Measurements from ENCODE around the gene NDUFB8. TPM values are rescaled to one million over a fixed set of nuclear protein-coding genes. Genes with fewer than 3 reads are reported as not detected.

Gene NDUFB8
- total RNA-seq, 6 experiments from 2014 or later: 93.6 to 125 (median 99.3) TPM

DNA sequence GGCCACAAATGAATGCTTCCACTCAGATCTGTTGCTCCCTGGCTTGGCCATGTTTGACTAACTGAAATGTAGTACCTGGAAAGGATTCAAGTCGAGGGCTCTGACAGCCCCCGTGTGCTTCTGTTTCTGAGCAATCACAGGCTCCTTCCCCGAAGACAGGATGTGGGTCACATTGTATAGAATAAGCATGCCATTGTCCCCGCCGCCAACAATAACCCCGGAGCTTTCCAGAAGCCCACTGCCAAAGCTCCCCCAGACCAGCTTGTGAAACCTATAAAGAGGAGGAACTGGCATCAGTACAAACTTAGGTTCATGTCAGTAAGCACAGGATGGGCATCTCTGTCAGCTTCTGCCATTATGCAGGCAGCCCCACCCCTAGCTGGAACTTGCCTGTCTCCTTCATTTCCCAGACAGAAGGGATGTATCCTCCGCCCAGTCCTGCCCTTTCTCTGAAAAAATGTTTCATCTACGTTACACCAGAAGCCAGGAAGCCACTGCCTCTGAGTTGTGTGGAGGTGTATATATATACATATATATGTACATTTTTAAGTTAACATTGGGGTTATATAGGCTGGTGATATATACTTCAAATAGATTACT lies 20.3 kb downstream of the NDUFB8 start:
- Histone ChIP-seq H3K9me3 (no peaks in the 10 kb centered on the region), H3K4me1 (no peaks in the 10 kb centered on the region), H3K27me3 (no peaks in the 10 kb centered on the region), H3K4me3 (no peak overlapping the region), H3K27ac (no peak overlapping the region), H3K36me3 (no peaks in the 10 kb centered on the region)
- no peak for DNase-seq
- TF ChIP-seq, protein P1, sequence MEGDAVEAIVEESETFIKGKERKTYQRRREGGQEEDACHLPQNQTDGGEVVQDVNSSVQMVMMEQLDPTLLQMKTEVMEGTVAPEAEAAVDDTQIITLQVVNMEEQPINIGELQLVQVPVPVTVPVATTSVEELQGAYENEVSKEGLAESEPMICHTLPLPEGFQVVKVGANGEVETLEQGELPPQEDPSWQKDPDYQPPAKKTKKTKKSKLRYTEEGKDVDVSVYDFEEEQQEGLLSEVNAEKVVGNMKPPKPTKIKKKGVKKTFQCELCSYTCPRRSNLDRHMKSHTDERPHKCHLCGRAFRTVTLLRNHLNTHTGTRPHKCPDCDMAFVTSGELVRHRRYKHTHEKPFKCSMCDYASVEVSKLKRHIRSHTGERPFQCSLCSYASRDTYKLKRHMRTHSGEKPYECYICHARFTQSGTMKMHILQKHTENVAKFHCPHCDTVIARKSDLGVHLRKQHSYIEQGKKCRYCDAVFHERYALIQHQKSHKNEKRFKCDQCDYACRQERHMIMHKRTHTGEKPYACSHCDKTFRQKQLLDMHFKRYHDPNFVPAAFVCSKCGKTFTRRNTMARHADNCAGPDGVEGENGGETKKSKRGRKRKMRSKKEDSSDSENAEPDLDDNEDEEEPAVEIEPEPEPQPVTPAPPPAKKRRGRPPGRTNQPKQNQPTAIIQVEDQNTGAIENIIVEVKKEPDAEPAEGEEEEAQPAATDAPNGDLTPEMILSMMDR (IDR thresholded peaks at IDR 0.05): no peak
- no peak for TF ChIP-seq POLR2A (IDR thresholded peaks at IDR 0.05)
- intact Hi-C loops (cut with DNase I): loop anchor here in 1 of 2 donors (10.0 kb wide), 2 partner anchors 65 to 175 kb away; partner anchors contain the start of gene PKD2L1
- 51% methylated on average over 5 of the region's 8 CpGs for WGBS (ENCODE audit: insufficient coverage, low coverage, low lambda C conversion rate, missing lambda C conversion rate)
- peak in 1 of 4 donors; percentile 27 for ATAC-seq

GRCh38 chr10:100508691-100509150 lies 20.9 kb downstream of the NDUFB8 start:
- no peaks in the 10 kb centered on the region for H3K9me3 ChIP-seq
- DNase-seq: no peak
- 20% methylated on average over 2 of the region's 3 CpGs for WGBS (ENCODE audit: insufficient coverage, low coverage, low lambda C conversion rate, missing lambda C conversion rate)
- no peak overlapping the region for H3K4me3 ChIP-seq
- no peaks in the 10 kb centered on the region for H3K36me3 ChIP-seq
- H3K27me3 ChIP-seq: no peaks in the 10 kb centered on the region
- ATAC-seq: peak; percentile 68 to 86 (median 80)
- TF ChIP-seq POLR2A (IDR thresholded peaks at IDR 0.05): no peak
- TF ChIP-seq, protein P1 (IDR thresholded peaks at IDR 0.05): peak; percentile 51 to 56 (median 52)
- no peaks in the 10 kb centered on the region for H3K4me1 ChIP-seq
- no peak overlapping the region for H3K27ac ChIP-seq
- intact Hi-C loops (cut with DNase I): loop anchor here in 1 of 2 donors (10.0 kb wide), 2 partner anchors 64 to 174 kb away; partner anchors contain the start of gene PKD2L1

GRCh38 chr10:100508266-100508665 lies 21.4 kb downstream of the NDUFB8 start:
- no peak for DNase-seq
- no peak for ATAC-seq
- no peaks in the 10 kb centered on the region for H3K27me3 ChIP-seq
- no peaks in the 10 kb centered on the region for H3K9me3 ChIP-seq
- WGBS (ENCODE audit: insufficient coverage, low coverage, low lambda C conversion rate, missing lambda C conversion rate): 22% methylated on average over 1 of the region's 1 CpG
- no peak overlapping the region for H3K27ac ChIP-seq
- intact Hi-C loops (cut with DNase I): loop anchor here in 1 of 2 donors (10.0 kb wide), 2 partner anchors 63 to 173 kb away; partner anchors contain the start of gene PKD2L1
- H3K4me3 ChIP-seq: no peak overlapping the region
- TF ChIP-seq POLR2A (IDR thresholded peaks at IDR 0.05): no peak
- TF ChIP-seq, protein P1 (IDR thresholded peaks at IDR 0.05): no peak
- H3K36me3 ChIP-seq: no peaks in the 10 kb centered on the region
- H3K4me1 ChIP-seq: no peaks in the 10 kb centered on the region

- Histone ChIP-seq H3K36me3 (no peaks in the 10 kb centered on the region), H3K27ac (no peak overlapping the region), H3K4me3 (no peak overlapping the region), H3K9me3 (no peaks in the 10 kb centered on the region), H3K4me1 (no peaks in the 10 kb centered on the region), H3K27me3 (no peaks in the 10 kb centered on the region)
- no CpG with 5 or more reads among the region's 5 CpGs for WGBS (ENCODE audit: insufficient coverage, low coverage, low lambda C conversion rate, missing lambda C conversion rate)
- DNase-seq (no peak), ATAC-seq (no peak)
- intact Hi-C loops (cut with DNase I): loop anchor here in 1 of 2 donors (10.0 kb wide), 2 partner anchors 63 to 173 kb away; partner anchors contain the start of gene PKD2L1
- TF ChIP-seq, protein P1 (IDR thresholded peaks at IDR 0.05): no peak
- no peak for TF ChIP-seq POLR2A (IDR thresholded peaks at IDR 0.05)
These were observed 22.3 kb downstream of the NDUFB8 start for GRCh38 chr10:100507357-100507732.
